ENCODE measurements around the gene TRIM62. TPM values are rescaled to one million over a fixed set of nuclear protein-coding genes. Genes with fewer than 3 reads are reported as not detected.

Gene TRIM62
- total RNA-seq, 1 donor from 2014 or later = 78.7 TPM

- Mint-ChIP-seq H3K4me1 (ENCODE audit: unreplicated experiment) (peaks cover 76% of the 10 kb centered on the region), H3K27me3 (ENCODE audit: unreplicated experiment) (no peaks in the 10 kb centered on the region), H3K36me3 (ENCODE audit: unreplicated experiment) (peaks cover 51% of the 10 kb centered on the region), H3K4me3 (ENCODE audit: unreplicated experiment) (no peak overlapping the region), H3K27ac (ENCODE audit: unreplicated experiment) (peak overlapping the region; percentile 90), H3K9me3 (ENCODE audit: unreplicated experiment) (peaks cover 4% of the 10 kb centered on the region)
- DNase-seq (ENCODE audit: extremely low spot score, unreplicated experiment) = no peak
- TF ChIP-seq CTCF (IDR thresholded peaks at IDR 0.05) = no peak
Measured at GRCh38 chr1:33170351-33171274, 11.2 kb downstream of the TRIM62 start.

- Mint-ChIP-seq H3K4me3 (ENCODE audit: unreplicated experiment) (peak overlapping the region; percentile 50), H3K27me3 (ENCODE audit: unreplicated experiment) (no peaks in the 10 kb centered on the region)
Measured at GRCh38 chr1:33169290-33170055, 12.4 kb downstream of the TRIM62 start.

GRCh38 chr1:33168556-33169289 is 13.1 kb downstream of the TRIM62 start:
- Mint-ChIP-seq H3K4me1 (ENCODE audit: unreplicated experiment) (peaks cover 87% of the 10 kb centered on the region), H3K4me3 (ENCODE audit: unreplicated experiment) (peak overlapping the region; percentile 26), H3K27me3 (ENCODE audit: unreplicated experiment) (no peaks in the 10 kb centered on the region), H3K27ac (ENCODE audit: unreplicated experiment) (peak overlapping the region; percentile 90), H3K36me3 (ENCODE audit: unreplicated experiment) (peaks cover 51% of the 10 kb centered on the region), H3K9me3 (ENCODE audit: unreplicated experiment) (peaks cover 4% of the 10 kb centered on the region)
- peak; percentile 36 for TF ChIP-seq CTCF (IDR thresholded peaks at IDR 0.05)
- DNase-seq (ENCODE audit: extremely low spot score, unreplicated experiment) = no peak

More at GRCh38 chr1:33169290-33170055, 12.4 kb downstream of the TRIM62 start:
- Mint-ChIP-seq H3K9me3 (ENCODE audit: unreplicated experiment) (peaks cover 4% of the 10 kb centered on the region), H3K27ac (ENCODE audit: unreplicated experiment) (peak overlapping the region; percentile 90), H3K36me3 (ENCODE audit: unreplicated experiment) (peaks cover 52% of the 10 kb centered on the region), H3K4me1 (ENCODE audit: unreplicated experiment) (peaks cover 81% of the 10 kb centered on the region)
- no peak for TF ChIP-seq CTCF (IDR thresholded peaks at IDR 0.05)
- DNase-seq (ENCODE audit: extremely low spot score, unreplicated experiment) = no peak

- no peak for DNase-seq (ENCODE audit: extremely low spot score, unreplicated experiment)
- no peak for TF ChIP-seq CTCF (IDR thresholded peaks at IDR 0.05)
- peaks cover 87% of the 10 kb centered on the region for H3K4me1 Mint-ChIP-seq (ENCODE audit: unreplicated experiment)
- no peaks in the 10 kb centered on the region for H3K27me3 Mint-ChIP-seq (ENCODE audit: unreplicated experiment)
- peaks cover 4% of the 10 kb centered on the region for H3K9me3 Mint-ChIP-seq (ENCODE audit: unreplicated experiment)
- no peak overlapping the region for H3K4me3 Mint-ChIP-seq (ENCODE audit: unreplicated experiment)
- H3K27ac Mint-ChIP-seq (ENCODE audit: unreplicated experiment) = peak overlapping the region; percentile 90
- H3K36me3 Mint-ChIP-seq (ENCODE audit: unreplicated experiment) = peaks cover 44% of the 10 kb centered on the region
Measured at GRCh38 chr1:33167650-33168447, 14.0 kb downstream of the TRIM62 start.
